ENCODE results near the gene SNX20.

Gene SNX20

DNA sequence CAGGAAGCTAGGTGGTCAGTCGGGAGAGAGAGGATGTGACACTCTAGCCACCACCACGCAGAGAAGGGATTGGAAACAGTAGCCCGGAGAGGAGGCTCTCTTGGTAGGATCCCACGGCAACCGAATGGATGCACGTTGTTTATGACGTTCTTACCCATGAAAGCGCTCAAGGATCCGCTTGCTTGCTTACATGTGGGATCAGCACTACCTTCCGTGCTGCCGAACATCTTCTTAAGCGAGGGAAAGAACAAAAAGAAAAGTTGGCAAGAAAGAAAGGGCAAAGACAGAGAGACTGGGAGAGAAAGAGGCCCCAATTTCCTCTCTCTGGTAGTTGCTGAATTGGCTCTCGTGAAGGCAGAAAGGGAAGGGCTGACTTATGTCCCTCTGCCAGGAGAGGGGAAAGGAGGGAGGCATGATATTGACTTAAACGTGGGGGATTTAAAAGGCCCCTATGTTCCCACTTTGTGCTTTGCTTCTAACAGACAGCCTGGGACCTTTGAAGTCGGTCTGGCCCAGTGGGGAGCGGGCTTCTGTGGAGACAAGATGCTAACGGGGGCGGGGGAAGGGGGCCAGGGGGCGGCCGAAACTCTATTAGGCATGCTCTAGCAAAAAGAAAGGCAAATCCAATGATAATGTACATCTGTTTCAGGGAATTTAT, 35.4 kb downstream of the SNX20 start:
- H3K9me3 ChIP-seq (ENCODE audit: control insufficient read depth, insufficient read depth, low read length): no peaks in the 10 kb centered on the region
- no peak overlapping the region for H3K9ac ChIP-seq (ENCODE audit: low read depth, low read length)
- H3K4me1 ChIP-seq (ENCODE audit: insufficient read depth, low read length): no peaks in the 10 kb centered on the region
- H3K36me3 ChIP-seq (ENCODE audit: insufficient read depth, low read length): no peaks in the 10 kb centered on the region

DNA sequence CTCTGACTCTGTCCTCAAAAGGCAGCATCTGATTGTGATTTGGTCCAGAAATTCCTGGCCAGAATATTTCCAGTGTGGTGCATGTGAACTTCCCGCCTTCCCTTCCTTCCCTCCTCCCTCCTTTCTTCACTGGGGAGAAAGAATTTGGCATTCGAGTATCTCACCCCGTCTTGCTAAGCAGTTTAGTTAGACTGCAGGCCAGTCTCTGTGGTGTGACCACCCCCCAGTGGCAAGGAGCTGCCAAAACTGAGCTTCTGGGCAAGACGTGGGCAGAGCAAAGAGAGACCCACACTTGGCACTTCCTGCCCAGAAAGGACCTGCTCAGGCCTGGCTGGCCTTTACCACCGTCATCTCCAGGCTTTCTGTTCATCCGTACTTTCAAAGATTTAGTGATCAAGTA, 36.4 kb downstream of the SNX20 start:
- no peaks in the 10 kb centered on the region for H3K4me1 ChIP-seq (ENCODE audit: insufficient read depth, low read length)
- H3K36me3 ChIP-seq (ENCODE audit: insufficient read depth, low read length): no peaks in the 10 kb centered on the region
- H3K9ac ChIP-seq (ENCODE audit: low read depth, low read length): no peak overlapping the region
- H3K9me3 ChIP-seq (ENCODE audit: control insufficient read depth, insufficient read depth, low read length): no peaks in the 10 kb centered on the region

DNA sequence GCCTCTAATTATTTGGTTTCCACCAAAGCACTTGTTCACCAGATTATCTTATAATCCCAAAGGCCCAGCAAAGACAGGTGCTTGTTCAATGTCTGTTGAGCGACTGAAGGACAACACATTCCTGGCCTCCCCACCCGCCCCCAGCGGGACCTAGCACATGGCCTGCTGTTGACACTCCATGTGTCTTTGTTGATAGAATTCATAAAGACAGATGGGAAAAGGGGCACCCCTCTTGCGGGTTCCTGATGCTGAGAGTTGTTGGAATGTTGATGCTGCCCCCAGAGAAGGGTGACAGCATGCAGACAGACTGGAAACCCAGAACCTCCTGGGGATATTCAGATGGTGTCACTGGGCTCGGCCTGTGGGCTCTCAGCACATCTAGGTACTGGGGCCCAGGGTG, 36.9 kb downstream of the SNX20 start:
- Histone ChIP-seq H3K36me3 (ENCODE audit: insufficient read depth, low read length) (no peaks in the 10 kb centered on the region), H3K9ac (ENCODE audit: low read depth, low read length) (no peak overlapping the region), H3K4me1 (ENCODE audit: insufficient read depth, low read length) (no peaks in the 10 kb centered on the region), H3K9me3 (ENCODE audit: control insufficient read depth, insufficient read depth, low read length) (no peaks in the 10 kb centered on the region)

DNA sequence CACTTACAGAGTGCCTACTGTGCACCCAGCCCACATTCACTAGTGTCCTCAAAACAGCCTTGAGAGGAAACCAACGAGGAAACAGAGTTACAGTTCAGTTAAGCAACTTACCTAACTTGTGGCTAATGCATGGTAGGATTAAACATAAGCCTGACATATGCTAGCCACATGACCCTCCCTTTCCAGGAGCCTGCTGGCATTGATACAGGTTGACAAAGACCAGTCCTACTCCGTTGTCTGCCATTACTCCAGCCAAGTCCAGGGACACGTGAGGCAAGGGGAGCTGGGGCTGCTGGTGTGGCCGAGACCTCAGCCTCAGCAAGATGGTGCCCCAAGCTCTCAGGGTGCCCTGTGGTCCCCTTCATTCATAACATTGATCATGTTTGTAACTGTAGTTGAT, 37.9 kb downstream of the SNX20 start:
- Histone ChIP-seq H3K4me1 (ENCODE audit: insufficient read depth, low read length) (no peaks in the 10 kb centered on the region), H3K9ac (ENCODE audit: low read depth, low read length) (no peak overlapping the region), H3K9me3 (ENCODE audit: control insufficient read depth, insufficient read depth, low read length) (no peaks in the 10 kb centered on the region), H3K36me3 (ENCODE audit: insufficient read depth, low read length) (no peaks in the 10 kb centered on the region)

DNA sequence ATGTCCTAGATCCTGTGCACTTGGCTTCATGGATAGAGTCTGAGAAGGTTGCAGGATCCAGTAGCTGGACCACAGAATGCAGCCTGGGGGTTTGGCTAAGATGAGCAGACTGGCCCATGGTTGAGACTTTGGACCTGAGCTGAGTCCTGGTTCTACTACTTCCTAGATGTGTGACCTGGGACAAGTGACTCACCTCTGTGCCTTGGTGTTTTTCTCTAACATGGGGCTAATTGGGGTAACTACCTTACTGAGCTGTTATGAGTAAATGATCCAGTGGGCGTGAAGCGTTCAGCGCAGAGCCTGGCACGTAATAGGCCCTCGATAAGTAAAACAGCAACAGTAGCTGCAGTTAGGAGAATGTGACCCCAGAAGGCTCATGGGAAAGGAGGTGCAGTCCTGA, 38.8 kb downstream of the SNX20 start:
- no peak overlapping the region for H3K9ac ChIP-seq (ENCODE audit: low read depth, low read length)
- no peaks in the 10 kb centered on the region for H3K36me3 ChIP-seq (ENCODE audit: insufficient read depth, low read length)
- H3K9me3 ChIP-seq (ENCODE audit: control insufficient read depth, insufficient read depth, low read length): no peaks in the 10 kb centered on the region
- no peaks in the 10 kb centered on the region for H3K4me1 ChIP-seq (ENCODE audit: insufficient read depth, low read length)

DNA sequence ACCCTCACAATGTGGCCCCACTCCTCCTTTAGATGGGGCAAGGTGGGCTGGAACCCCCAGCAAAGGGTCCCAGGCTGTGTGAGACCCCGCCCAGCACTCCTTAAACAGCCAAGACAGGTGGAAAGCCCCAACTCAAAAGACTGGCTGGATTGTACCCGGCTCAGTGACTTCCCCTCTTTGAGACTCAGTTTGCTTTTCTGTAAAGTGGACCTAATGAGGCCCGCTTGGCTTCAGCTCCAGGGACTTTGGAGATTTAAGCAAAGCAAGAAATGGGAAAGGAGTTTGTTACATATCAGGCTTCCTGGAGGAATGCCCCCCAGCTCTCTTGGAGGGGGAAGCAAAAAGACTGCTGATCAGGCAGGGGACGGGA, 39.3 kb downstream of the SNX20 start:
- H3K9ac ChIP-seq (ENCODE audit: low read depth, low read length): no peak overlapping the region
- no peaks in the 10 kb centered on the region for H3K9me3 ChIP-seq (ENCODE audit: control insufficient read depth, insufficient read depth, low read length)
- no peaks in the 10 kb centered on the region for H3K4me1 ChIP-seq (ENCODE audit: insufficient read depth, low read length)
- H3K36me3 ChIP-seq (ENCODE audit: insufficient read depth, low read length): no peaks in the 10 kb centered on the region

DNA sequence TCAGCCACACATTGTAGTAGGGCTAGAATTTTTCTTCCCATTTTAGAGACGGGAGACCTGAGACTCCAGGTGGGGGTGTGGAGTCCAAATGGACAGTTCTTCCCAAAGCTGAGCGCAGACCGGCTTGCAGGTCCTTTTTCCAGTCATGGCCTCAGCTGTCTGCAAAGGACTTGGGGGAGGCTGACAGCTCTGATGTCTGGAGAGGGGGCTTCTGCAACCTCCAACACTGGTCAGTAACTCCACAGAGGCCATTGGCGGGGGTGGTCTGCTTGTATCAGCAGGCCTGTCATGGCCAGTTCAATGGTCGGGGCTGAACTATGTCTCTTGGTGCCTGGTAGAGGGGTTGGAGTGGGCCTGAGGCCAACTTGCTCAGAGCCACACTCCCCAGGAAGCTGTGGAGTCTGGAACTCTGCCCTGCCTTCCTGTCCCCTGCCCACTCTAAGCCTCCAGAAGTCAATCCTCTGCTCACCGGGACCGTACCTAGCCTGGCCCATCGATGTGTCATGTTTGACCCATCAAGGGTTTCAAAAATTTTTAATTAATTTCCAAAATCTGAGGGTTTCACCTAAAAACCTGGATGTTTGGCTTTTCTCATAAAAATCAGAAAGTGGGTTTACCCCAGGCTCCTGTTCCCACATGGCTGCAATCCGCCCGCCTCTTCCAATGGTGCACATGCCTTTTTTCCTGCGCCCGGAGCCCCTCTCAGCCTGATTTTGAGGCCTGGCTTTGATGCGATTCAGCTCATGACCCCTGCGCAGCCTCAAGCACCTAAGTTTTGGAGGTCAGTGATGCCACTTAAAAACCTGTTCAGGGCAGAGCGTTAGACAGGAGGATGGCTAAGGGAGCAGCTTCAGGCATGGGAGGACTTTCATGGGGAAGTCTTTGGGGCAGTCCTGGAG, 39.9 kb downstream of the SNX20 start:
- H3K36me3 ChIP-seq (ENCODE audit: insufficient read depth, low read length): no peaks in the 10 kb centered on the region

DNA sequence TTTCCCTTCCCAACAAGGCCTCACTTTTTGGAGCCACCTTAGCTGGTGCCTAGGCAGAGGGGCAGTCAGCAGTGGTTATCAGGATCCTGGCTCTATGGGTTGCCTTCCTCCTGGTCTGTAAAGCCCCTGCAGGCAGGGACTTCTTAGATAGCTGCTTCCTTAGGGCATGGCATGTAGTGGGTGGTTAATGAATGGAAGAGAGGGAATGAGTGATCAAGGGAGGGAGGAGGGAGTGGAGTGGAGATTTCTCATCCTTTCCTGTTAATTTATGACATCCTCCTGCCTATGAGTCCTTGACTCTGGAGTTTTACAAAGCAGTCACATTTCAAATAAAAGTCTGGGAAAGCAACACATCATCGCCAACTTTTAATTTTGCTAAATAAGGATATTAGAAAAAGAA, 40.7 kb downstream of the SNX20 start:
- Histone ChIP-seq H3K9ac (ENCODE audit: low read depth, low read length) (no peak overlapping the region), H3K4me1 (ENCODE audit: insufficient read depth, low read length) (no peaks in the 10 kb centered on the region), H3K36me3 (ENCODE audit: insufficient read depth, low read length) (no peaks in the 10 kb centered on the region), H3K9me3 (ENCODE audit: control insufficient read depth, insufficient read depth, low read length) (no peaks in the 10 kb centered on the region)

More for the DNA sequence above, 39.9 kb downstream of the SNX20 start:
- H3K9me3 ChIP-seq (ENCODE audit: control insufficient read depth, insufficient read depth, low read length): no peaks in the 10 kb centered on the region
- H3K9ac ChIP-seq (ENCODE audit: low read depth, low read length): no peak overlapping the region
- no peaks in the 10 kb centered on the region for H3K4me1 ChIP-seq (ENCODE audit: insufficient read depth, low read length)

DNA sequence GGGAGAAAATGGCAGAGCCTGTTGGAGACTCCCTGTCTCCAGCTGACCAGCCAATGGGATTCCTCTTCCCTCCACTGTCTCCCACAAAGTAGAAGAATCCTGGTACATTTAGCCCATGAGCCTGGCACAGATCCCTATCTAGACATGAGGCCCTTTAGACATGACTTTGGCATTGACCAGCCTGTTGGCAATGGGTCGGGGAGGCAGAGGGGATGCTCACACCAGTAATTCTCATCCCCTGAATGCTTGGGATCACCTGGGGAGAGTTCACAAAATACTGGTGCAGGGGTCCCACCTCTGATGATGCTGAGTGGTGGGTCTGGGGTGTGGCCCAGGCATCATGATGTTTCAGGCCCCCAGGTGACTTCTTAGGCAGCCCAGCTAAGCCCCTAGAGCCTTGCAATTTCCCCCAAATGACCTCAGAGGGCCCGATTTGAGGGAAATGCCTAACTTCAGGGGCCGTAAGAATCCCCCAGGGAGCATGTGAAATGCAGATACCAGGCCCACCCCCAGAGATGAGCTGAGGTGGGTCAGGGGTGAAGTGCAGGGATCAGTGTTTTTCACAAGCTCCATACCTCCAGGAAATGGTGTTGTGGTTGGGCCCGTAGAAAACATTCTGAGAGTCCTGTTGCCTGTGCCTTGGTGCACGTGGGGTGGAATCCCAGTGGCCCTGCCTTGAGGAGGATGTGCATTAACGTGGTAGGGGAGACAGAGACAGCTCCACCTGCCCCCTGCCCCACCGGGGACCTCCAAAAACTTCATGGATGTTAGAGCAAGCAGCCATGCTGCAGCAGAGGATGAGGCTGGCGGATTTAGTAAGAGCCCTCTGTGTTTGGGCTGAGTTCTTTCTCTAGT, 42.1 kb downstream of the SNX20 start:
- H3K36me3 ChIP-seq (ENCODE audit: insufficient read depth, low read length): no peaks in the 10 kb centered on the region
- H3K4me1 ChIP-seq (ENCODE audit: insufficient read depth, low read length): no peaks in the 10 kb centered on the region
- H3K9ac ChIP-seq (ENCODE audit: low read depth, low read length): no peak overlapping the region
- no peaks in the 10 kb centered on the region for H3K9me3 ChIP-seq (ENCODE audit: control insufficient read depth, insufficient read depth, low read length)

DNA sequence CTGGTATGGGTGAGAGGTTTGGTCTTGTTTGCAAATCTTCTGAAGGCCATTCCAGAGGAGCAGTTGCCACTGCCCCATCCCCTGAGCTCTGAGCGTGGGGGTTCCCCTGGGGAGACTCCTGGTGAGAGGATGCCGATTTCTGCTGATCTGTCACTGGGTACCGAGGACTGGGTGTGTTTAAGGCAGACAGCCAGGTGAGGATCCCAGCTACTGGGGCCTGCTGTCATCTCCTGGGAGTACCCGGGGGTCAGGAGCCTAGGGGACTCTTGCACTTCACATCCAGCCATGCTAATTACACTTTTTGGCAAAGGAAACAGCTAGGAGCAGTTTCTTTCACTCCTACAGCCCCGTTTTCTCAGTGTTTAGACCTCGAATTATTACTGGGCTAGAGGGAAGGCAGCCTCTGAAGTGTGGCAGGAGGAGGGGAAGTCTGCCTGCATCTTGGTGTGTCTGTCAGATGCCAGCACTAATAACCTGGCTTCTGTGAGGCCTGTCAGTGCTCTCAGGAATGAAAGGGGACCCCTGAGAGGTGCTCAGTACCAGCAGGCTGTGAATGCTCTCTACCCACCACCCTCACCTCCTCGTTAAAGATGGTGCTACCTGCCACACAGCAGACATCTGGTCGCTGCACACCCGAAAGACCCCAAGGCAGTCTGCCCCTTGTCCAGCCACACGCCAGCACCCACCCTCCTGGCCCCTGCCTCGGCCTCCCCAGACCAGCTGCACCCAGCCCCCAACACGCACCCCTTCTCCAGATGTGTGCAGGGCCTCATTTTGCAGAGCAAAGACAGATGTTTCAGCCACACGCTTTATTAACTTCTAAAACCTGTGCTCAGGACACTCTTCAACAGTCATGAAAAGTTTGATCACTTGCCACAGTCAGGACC, 43.2 kb downstream of the SNX20 start:
- H3K9me3 ChIP-seq (ENCODE audit: control insufficient read depth, insufficient read depth, low read length): no peaks in the 10 kb centered on the region
- H3K4me1 ChIP-seq (ENCODE audit: insufficient read depth, low read length): no peaks in the 10 kb centered on the region
- H3K36me3 ChIP-seq (ENCODE audit: insufficient read depth, low read length): no peaks in the 10 kb centered on the region
- H3K9ac ChIP-seq (ENCODE audit: low read depth, low read length): no peak overlapping the region

DNA sequence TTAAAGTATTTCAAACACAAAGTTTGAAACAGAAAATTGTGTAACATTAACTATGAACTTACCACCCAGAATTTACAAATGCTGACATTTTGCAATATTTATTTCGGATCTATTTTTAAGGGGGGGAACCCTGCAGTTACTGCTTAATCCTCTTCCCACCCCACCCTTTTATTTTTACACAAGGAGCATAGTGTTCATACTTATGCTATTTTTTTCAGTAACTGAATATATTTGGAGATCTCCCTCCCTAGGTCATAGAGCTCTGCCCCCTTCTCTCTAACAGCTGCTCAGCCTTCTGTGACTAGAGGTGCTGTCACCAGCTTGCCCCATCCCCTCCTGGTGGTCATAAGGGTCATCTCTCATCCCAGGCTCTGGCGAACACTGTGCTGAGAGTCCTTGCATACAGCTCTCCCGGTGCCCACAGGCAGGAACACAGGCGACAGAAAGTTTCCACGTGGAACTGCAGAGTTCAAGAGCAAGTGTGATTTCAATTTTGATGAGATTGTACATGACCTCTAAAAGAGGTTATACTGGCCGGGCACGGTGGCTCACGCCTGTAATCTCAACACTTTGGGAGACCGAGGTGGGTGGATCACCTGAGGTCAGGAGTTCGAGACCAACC, 44.2 kb downstream of the SNX20 start:
- H3K4me1 ChIP-seq (ENCODE audit: insufficient read depth, low read length): no peaks in the 10 kb centered on the region
- no peaks in the 10 kb centered on the region for H3K9me3 ChIP-seq (ENCODE audit: control insufficient read depth, insufficient read depth, low read length)
- no peaks in the 10 kb centered on the region for H3K36me3 ChIP-seq (ENCODE audit: insufficient read depth, low read length)
- no peak overlapping the region for H3K9ac ChIP-seq (ENCODE audit: low read depth, low read length)

DNA sequence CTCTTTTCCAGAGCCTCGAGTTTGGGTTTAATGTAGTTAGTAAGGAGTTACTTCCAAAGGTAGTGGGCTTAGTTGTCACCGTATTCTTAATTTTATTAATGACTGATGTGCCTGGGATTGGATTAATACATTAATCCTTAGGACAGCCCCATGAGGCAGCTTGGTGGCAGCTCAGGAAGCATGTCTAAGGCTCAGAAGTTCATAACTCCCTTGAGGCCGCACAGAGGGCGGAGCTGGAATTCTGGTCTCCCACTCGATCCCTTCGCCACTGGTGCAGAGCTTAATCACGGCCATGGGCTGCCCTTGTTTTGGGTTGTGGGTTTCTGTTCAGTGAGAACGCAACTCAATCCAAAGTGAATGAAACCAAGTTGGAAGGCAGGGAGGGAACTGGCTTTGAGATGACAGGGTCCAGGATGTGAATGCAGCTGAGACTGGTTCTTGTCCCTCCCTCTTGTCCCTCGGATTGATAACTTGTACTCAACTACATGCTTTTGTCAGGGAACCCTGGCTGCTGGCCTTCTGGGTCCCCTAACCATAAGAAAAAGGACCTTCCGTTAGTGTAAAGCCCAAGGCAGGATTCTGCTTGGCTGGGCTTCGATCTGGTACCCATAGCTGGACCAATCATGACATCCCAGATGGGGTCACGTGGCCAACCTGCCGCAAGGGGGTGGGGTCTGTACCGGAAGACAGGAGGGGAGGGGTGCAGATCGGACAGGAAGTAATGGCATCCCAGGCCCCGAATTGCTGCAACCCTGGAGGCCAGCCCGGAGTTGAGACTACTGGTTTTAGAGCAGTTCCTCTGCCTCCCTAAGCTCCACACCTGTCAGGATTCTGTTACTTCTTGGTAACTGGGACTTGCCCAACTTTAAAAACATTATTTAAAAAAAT, 45.4 kb downstream of the SNX20 start:
- H3K9ac ChIP-seq (ENCODE audit: low read depth, low read length): no peak overlapping the region
- H3K36me3 ChIP-seq (ENCODE audit: insufficient read depth, low read length): no peaks in the 10 kb centered on the region
- H3K9me3 ChIP-seq (ENCODE audit: control insufficient read depth, insufficient read depth, low read length): no peaks in the 10 kb centered on the region
- no peaks in the 10 kb centered on the region for H3K4me1 ChIP-seq (ENCODE audit: insufficient read depth, low read length)

DNA sequence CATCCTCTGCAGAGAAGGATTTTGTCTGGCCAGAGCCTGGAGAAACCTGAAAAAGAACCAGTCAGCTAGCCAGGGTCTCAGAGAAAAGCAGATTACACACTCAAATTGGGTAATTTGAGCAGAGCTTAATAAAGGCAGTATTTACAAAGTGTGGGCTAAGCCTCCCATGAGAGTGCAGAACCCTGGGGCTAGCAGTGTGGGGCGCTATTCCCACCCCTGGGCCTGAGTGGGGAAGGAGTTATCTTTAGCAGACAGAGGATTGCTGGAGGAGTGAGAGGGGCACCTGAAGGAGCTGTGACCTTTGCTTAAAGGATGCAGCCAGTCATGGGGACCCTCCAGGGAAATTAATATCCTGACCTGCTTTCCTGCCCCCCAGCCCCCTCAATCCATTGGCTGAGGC, 46.2 kb downstream of the SNX20 start:
- Histone ChIP-seq H3K36me3 (ENCODE audit: insufficient read depth, low read length) (no peaks in the 10 kb centered on the region), H3K9me3 (ENCODE audit: control insufficient read depth, insufficient read depth, low read length) (no peaks in the 10 kb centered on the region), H3K4me1 (ENCODE audit: insufficient read depth, low read length) (no peaks in the 10 kb centered on the region), H3K9ac (ENCODE audit: low read depth, low read length) (no peak overlapping the region)
